ENCODE measurements around the gene VENTX. TPM values are rescaled to one million over a fixed set of nuclear protein-coding genes. Genes with fewer than 3 reads are reported as not detected.
"Not testable (repeated sequence)": the region's sequence is repeated elsewhere in the genome, so short reads cannot be mapped to it uniquely, and the experiment has no call there.

Gene VENTX
- total RNA-seq, 1 experiment from 2014 or later: not detected

DNA sequence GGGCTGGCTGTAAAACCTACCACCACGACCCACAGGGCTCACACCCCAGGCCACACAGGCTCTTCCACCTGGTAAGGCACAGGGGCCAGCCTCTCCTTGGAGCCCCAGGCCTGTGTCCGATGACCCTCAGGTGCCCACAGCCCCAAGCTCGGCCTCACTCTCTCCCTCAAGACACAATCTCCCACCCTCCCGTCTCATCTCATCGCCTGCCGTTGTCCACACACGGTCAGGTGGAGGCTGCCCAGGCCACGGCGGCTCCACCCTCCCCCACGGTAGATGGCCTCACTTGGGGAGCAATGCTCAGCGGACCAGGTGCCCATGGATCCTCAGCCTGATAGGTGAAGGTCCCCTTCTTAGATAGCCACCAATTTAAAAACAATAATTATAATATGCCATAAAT, 16.3 kb upstream of the VENTX start:
- no peak overlapping the region for H3K9ac ChIP-seq (ENCODE audit: low read length)
- no peak overlapping the region for H2AFZ ChIP-seq (ENCODE audit: low read depth, low read length, poor library complexity, severe bottlenecking)
- POLR2A ChIA-PET: no interaction called here
- H3K4me1 ChIP-seq (ENCODE audit: control insufficient read depth in 1 of 2, insufficient read depth in 2 of 2, low read length in 2 of 2): no peaks in the 10 kb centered on the region
- no peaks in the 10 kb centered on the region for H3K27me3 ChIP-seq (ENCODE audit: insufficient read depth, low read length)
- no peaks in the 10 kb centered on the region for H3K9me2 ChIP-seq (ENCODE audit: insufficient read depth)
- H3K4me3 ChIP-seq (replicated peaks in 1 of 2; ENCODE audit: low read depth in 1 of 2, low read length in 2 of 2): no peak overlapping the region
- H4K20me1 ChIP-seq (ENCODE audit: insufficient read depth): no peaks in the 10 kb centered on the region
- CTCF ChIA-PET: no interaction called here
- no peak for TF ChIP-seq CBX3 (IDR thresholded peaks at IDR 0.05; ENCODE audit: low read depth)
- TF ChIP-seq CEBPB (IDR thresholded peaks at IDR 0.05; ENCODE audit: low read depth): no peak
- intact Hi-C loops (cut with micrococcal nuclease): no loop called here
- no peak overlapping the region for H3K4me2 ChIP-seq (ENCODE audit: low read length)
- H3K79me2 ChIP-seq (ENCODE audit: insufficient read depth, low read length): no peaks in the 10 kb centered on the region
- RAD21 ChIA-PET (ENCODE audit: low non-redundant PET in 1 of 2, low total read pairs in 2 of 2, uncharacterized antibody in 2 of 2, unreplicated experiment in 2 of 2): no interaction called here
- no peak for ATAC-seq
- BruUV-seq (replicated peaks): no TSS peak
- no peaks in the 10 kb centered on the region for H3K9me3 ChIP-seq (ENCODE audit: control insufficient read depth in 1 of 2, insufficient read depth in 1 of 2, low read depth in 1 of 2, low read length in 2 of 2)
- no peaks in the 10 kb centered on the region for H3K36me3 ChIP-seq (ENCODE audit: control insufficient read depth in 1 of 2, insufficient read depth in 2 of 2, low read length in 2 of 2)
- H3K27ac ChIP-seq (ENCODE audit: low read depth, low read length): no peak overlapping the region
- no peak for DNase-seq (ENCODE audit: low read depth, low spot score)

DNA sequence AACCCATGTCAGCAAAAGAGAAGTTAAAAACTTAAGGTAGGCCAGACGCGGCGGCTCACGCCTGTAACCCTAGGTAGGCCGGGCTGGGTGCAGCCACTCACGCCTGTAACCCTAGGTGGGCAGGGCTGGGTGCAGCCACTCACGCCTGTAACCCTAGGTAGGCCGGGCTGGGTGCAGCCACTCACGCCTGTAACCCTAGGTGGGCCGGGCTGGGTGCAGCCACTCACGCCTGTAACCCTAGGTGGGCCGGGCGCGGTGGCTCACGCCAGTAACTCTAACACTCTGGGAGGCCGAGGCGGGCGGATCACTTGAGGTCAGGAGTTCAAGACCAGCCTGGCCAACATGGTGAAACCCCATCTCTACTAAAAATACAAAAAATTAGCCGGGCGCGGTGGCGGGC, 15.9 kb upstream of the VENTX start:
- POLR2A ChIA-PET; H3K79me2 ChIP-seq (ENCODE audit: insufficient read depth, low read length); BruUV-seq (replicated peaks); H3K36me3 ChIP-seq (ENCODE audit: control insufficient read depth in 1 of 2, insufficient read depth in 2 of 2, low read length in 2 of 2); CTCF ChIA-PET; intact Hi-C loops (cut with micrococcal nuclease); H4K20me1 ChIP-seq (ENCODE audit: insufficient read depth); DNase-seq (ENCODE audit: low read depth, low spot score); ATAC-seq; H3K27me3 ChIP-seq (ENCODE audit: insufficient read depth, low read length); H3K4me1 ChIP-seq (ENCODE audit: control insufficient read depth in 1 of 2, insufficient read depth in 2 of 2, low read length in 2 of 2); H3K27ac ChIP-seq (ENCODE audit: low read depth, low read length); H3K9me2 ChIP-seq (ENCODE audit: insufficient read depth); H3K4me2 ChIP-seq (ENCODE audit: low read length); H2AFZ ChIP-seq (ENCODE audit: low read depth, low read length, poor library complexity, severe bottlenecking); H3K9me3 ChIP-seq (ENCODE audit: control insufficient read depth in 1 of 2, insufficient read depth in 1 of 2, low read depth in 1 of 2, low read length in 2 of 2); RAD21 ChIA-PET (ENCODE audit: low non-redundant PET in 1 of 2, low total read pairs in 2 of 2, uncharacterized antibody in 2 of 2, unreplicated experiment in 2 of 2); H3K4me3 ChIP-seq (replicated peaks in 1 of 2; ENCODE audit: low read depth in 1 of 2, low read length in 2 of 2); H3K9ac ChIP-seq (ENCODE audit: low read length): not testable (repeated sequence)

GRCh38 chr10:133224076-133224475, 13.6 kb upstream of the VENTX start:
- BruUV-seq (replicated peaks): no TSS peak
- H3K9me2 ChIP-seq (ENCODE audit: insufficient read depth): no peaks in the 10 kb centered on the region
- H3K4me1 ChIP-seq (ENCODE audit: control insufficient read depth in 1 of 2, insufficient read depth in 2 of 2, low read length in 2 of 2): no peaks in the 10 kb centered on the region
- H3K9me3 ChIP-seq (ENCODE audit: control insufficient read depth in 1 of 2, insufficient read depth in 1 of 2, low read depth in 1 of 2, low read length in 2 of 2): no peaks in the 10 kb centered on the region
- ChIA-PET RAD21 (ENCODE audit: low non-redundant PET in 1 of 2, low total read pairs in 2 of 2, uncharacterized antibody in 2 of 2, unreplicated experiment in 2 of 2) (no interaction called here), CTCF (no interaction called here), POLR2A (no interaction called here)
- H3K36me3 ChIP-seq (ENCODE audit: control insufficient read depth in 1 of 2, insufficient read depth in 2 of 2, low read length in 2 of 2): no peaks in the 10 kb centered on the region
- no peaks in the 10 kb centered on the region for H3K27me3 ChIP-seq (ENCODE audit: insufficient read depth, low read length)
- H3K27ac ChIP-seq (ENCODE audit: low read depth, low read length): no peak overlapping the region
- no peak for ATAC-seq
- no peaks in the 10 kb centered on the region for H4K20me1 ChIP-seq (ENCODE audit: insufficient read depth)
- H2AFZ ChIP-seq (ENCODE audit: low read depth, low read length, poor library complexity, severe bottlenecking): no peak overlapping the region
- no peaks in the 10 kb centered on the region for H3K79me2 ChIP-seq (ENCODE audit: insufficient read depth, low read length)
- DNase-seq (ENCODE audit: low read depth, low spot score): no peak
- no peak overlapping the region for H3K9ac ChIP-seq (ENCODE audit: low read length)
- no peak overlapping the region for H3K4me2 ChIP-seq (ENCODE audit: low read length)
- H3K4me3 ChIP-seq (replicated peaks in 1 of 2; ENCODE audit: low read depth in 1 of 2, low read length in 2 of 2): no peak overlapping the region
- intact Hi-C loops (cut with micrococcal nuclease): no loop called here
- no peak for TF ChIP-seq JUND (IDR thresholded peaks at IDR 0.05)
- TF ChIP-seq SRF (IDR thresholded peaks at IDR 0.05; ENCODE audit: low read depth): no peak
- no peak for TF ChIP-seq EZH2 (IDR thresholded peaks at IDR 0.05)
- no peak for TF ChIP-seq CBX3 (IDR thresholded peaks at IDR 0.05; ENCODE audit: low read depth)
- TF ChIP-seq EGR1 (IDR thresholded peaks at IDR 0.05; ENCODE audit: low read depth): no peak
- TF ChIP-seq YY1 (IDR thresholded peaks at IDR 0.05; ENCODE audit: extremely low read depth, insufficient replicate concordance, low read depth, low read length): no peak
- TF ChIP-seq, protein P1, sequence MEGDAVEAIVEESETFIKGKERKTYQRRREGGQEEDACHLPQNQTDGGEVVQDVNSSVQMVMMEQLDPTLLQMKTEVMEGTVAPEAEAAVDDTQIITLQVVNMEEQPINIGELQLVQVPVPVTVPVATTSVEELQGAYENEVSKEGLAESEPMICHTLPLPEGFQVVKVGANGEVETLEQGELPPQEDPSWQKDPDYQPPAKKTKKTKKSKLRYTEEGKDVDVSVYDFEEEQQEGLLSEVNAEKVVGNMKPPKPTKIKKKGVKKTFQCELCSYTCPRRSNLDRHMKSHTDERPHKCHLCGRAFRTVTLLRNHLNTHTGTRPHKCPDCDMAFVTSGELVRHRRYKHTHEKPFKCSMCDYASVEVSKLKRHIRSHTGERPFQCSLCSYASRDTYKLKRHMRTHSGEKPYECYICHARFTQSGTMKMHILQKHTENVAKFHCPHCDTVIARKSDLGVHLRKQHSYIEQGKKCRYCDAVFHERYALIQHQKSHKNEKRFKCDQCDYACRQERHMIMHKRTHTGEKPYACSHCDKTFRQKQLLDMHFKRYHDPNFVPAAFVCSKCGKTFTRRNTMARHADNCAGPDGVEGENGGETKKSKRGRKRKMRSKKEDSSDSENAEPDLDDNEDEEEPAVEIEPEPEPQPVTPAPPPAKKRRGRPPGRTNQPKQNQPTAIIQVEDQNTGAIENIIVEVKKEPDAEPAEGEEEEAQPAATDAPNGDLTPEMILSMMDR (IDR thresholded peaks at IDR 0.05 in 2 of 3, conservative IDR thresholded peaks at IDR 0.05 in 1 of 3; ENCODE audit: borderline replicate concordance in 1 of 3, insufficient read depth in 1 of 3, low read depth in 2 of 3, low read length in 2 of 3): no peak
- no peak for TF ChIP-seq POLR2A (IDR thresholded peaks at IDR 0.05; ENCODE audit: borderline replicate concordance, extremely low read depth, insufficient read depth, insufficient read length)

All from HCT116 (cell line).